ENCODE results near the gene GBA3.

The GBA3 gene

GRCh38 chr4:22692736-22693135 is at the start of gene GBA3:
GBA3 (plus strand) TSS chr4:22692937.
- no peak for DNase-seq

- no peak for DNase-seq
Measured at GRCh38 chr4:22643952-22644351, 48.8 kb upstream of the GBA3 start.

- DNase-seq = no peak
Measured at GRCh38 chr4:22645481-22646182, 47.1 kb upstream of the GBA3 start.

- no peak for DNase-seq
Measured at GRCh38 chr4:22648996-22649395, 43.7 kb upstream of the GBA3 start.

GRCh38 chr4:22650771-22651170 is 42.0 kb upstream of the GBA3 start:
- no peak for DNase-seq

GRCh38 chr4:22653752-22654151 is 39.0 kb upstream of the GBA3 start:
- DNase-seq = no peak

- DNase-seq = peak; percentile 71
Measured at GRCh38 chr4:22661443-22661842, 31.3 kb upstream of the GBA3 start.

GRCh38 chr4:22667332-22667940 is 25.3 kb upstream of the GBA3 start:
- DNase-seq = no peak

- DNase-seq = peak; percentile 80
Measured at GRCh38 chr4:22668301-22668700, 24.4 kb upstream of the GBA3 start.

GRCh38 chr4:22668702-22669101 is 24.0 kb upstream of the GBA3 start:
- no peak for DNase-seq

- peak; percentile 79 for DNase-seq
Measured at GRCh38 chr4:22670956-22671355, 21.8 kb upstream of the GBA3 start.

- DNase-seq = no peak
Measured at GRCh38 chr4:22672519-22672918, 20.2 kb upstream of the GBA3 start.

GRCh38 chr4:22672944-22673343 is 19.8 kb upstream of the GBA3 start:
- DNase-seq = no peak

GRCh38 chr4:22674700-22675099 is 18.0 kb upstream of the GBA3 start:
- no peak for DNase-seq

- DNase-seq = no peak
Measured at GRCh38 chr4:22676063-22676462, 16.7 kb upstream of the GBA3 start.

- DNase-seq = no peak
Measured at GRCh38 chr4:22677780-22678179, 15.0 kb upstream of the GBA3 start.

- no peak for DNase-seq
Measured at GRCh38 chr4:22678940-22679854, 13.5 kb upstream of the GBA3 start.

GRCh38 chr4:22680065-22680642 is 12.6 kb upstream of the GBA3 start:
- peak; percentile 20 for DNase-seq

- no peak for DNase-seq
Measured at GRCh38 chr4:22683726-22684125, 9.0 kb upstream of the GBA3 start.

- DNase-seq = peak; percentile 10
Measured at GRCh38 chr4:22686141-22686540, 6.6 kb upstream of the GBA3 start.

- peak; percentile 53 for DNase-seq
Measured at GRCh38 chr4:22688236-22688635, 4.5 kb upstream of the GBA3 start.

- no peak for DNase-seq
Measured at GRCh38 chr4:22689428-22689827, 3.3 kb upstream of the GBA3 start.

GRCh38 chr4:22695029-22695428 is 2.3 kb downstream of the GBA3 start:
- no peak for DNase-seq
